WTC11 (cell line): Measurements from ENCODE around the gene BHLHE23. TPM values are rescaled to one million over a fixed set of nuclear protein-coding genes. Genes with fewer than 3 reads are reported as not detected.

ENCODE experiments used
- ATAC-seq: fragments of 200-7000 bp; cut with Tn5 transposase; 2 replicates; pipeline ENCODE4 v1.10.0; 2021; ENCODE audit warnings: mild to moderate bottlenecking, moderate library complexity
- CTCF ChIA-PET: fragments of 300-600 bp; sonication (Branson Sonifier 250); formaldehyde crosslinking; loops from one replicate; lab custom pipeline; 2021; ENCODE audit warnings: antibody characterized with exemption; lab: Charles Lee
- POLR2A ChIA-PET: fragments of 350-600 bp; sonication (Branson Sonifier 250); formaldehyde crosslinking; loops from one replicate; lab custom pipeline; 2021; ENCODE audit warnings: antibody characterized with exemption; lab: Charles Lee
- DNase-seq: peaks from one replicate; pipeline ENCODE4 v3.0.0; 2021; ENCODE audit warnings: low spot score
- H3K27ac Mint-ChIP-seq: 2 replicates; pipeline ENCODE4 v1.8.0; 2021; ENCODE audit warnings: mixed read lengths
- H3K27me3 Mint-ChIP-seq: 2 replicates; pipeline ENCODE4 v1.8.0; 2021; ENCODE audit warnings: low read depth, mild to moderate bottlenecking, moderate library complexity, mixed read lengths
- H3K36me3 Mint-ChIP-seq: 2 replicates; pipeline ENCODE4 v1.8.0; 2021; ENCODE audit warnings: mixed read lengths
- H3K4me1 Mint-ChIP-seq: 2 replicates; pipeline ENCODE4 v1.8.0; 2022; ENCODE audit warnings: mixed read lengths
- H3K4me3 Mint-ChIP-seq: 2 replicates; pipeline ENCODE4 v1.8.0; 2021; ENCODE audit warnings: mild to moderate bottlenecking, moderate library complexity, mixed read lengths
- H3K9me3 Mint-ChIP-seq: 2 replicates; pipeline ENCODE4 v1.8.0; 2021; ENCODE audit warnings: mixed read lengths
- EMX1 ChIP-seq: fragments of 250-450 bp; sonication (Bioruptor Pico); IDR thresholded peaks from 2 replicates; pipeline ENCODE4 v1.8.0; 2021; ENCODE audit warnings: mild to moderate bottlenecking
- FOXP1 ChIP-seq: sonication (generic); formaldehyde crosslinking; IDR thresholded peaks from 2 replicates; pipeline ENCODE4 v1.8.0; 2022; ENCODE audit warnings: missing genetic modification reagents, mild to moderate bottlenecking, moderate library complexity, borderline replicate concordance
- GTF2I ChIP-seq: fragments of 250-450 bp; sonication (Bioruptor Pico); conservative IDR thresholded peaks from 2 replicates; pipeline ENCODE4 v1.4.0; 2021; ENCODE audit warnings: mild to moderate bottlenecking
- MYBL2 ChIP-seq: sonication (generic); formaldehyde crosslinking; IDR thresholded peaks from 2 replicates; pipeline ENCODE4 v1.8.1; 2023; ENCODE audit warnings: mild to moderate bottlenecking, moderate library complexity, missing genetic modification reagents
- NFATC4 ChIP-seq: fragments of 250-450 bp; sonication (Bioruptor Pico); IDR thresholded peaks from 2 replicates; pipeline ENCODE4 v1.9.0; 2021; ENCODE audit warnings: mild to moderate bottlenecking
- NFE2L1 ChIP-seq: sonication (generic); formaldehyde crosslinking; IDR thresholded peaks from 2 replicates; pipeline ENCODE4 v1.8.1; 2023; ENCODE audit warnings: missing genetic modification reagents
- OVOL2 ChIP-seq: fragments of 250-450 bp; sonication (Bioruptor Pico); IDR thresholded peaks from 2 replicates; pipeline ENCODE4 v1.9.0; 2021; ENCODE audit warnings: mild to moderate bottlenecking, borderline replicate concordance
- ZNF263 ChIP-seq: sonication (generic); formaldehyde crosslinking; IDR thresholded peaks from 2 replicates; pipeline ENCODE4 v1.8.1; 2022; ENCODE audit warnings: low read depth, mild to moderate bottlenecking, moderate library complexity, missing genetic modification reagents
- ZNF281 ChIP-seq: sonication (generic); formaldehyde crosslinking; IDR thresholded peaks from 2 replicates; pipeline ENCODE4 v1.8.0; 2023; ENCODE audit warnings: mild to moderate bottlenecking, missing genetic modification reagents
- ZNF416 ChIP-seq: fragments of 250-450 bp; sonication (Bioruptor Pico); IDR thresholded peaks from 2 replicates; pipeline ENCODE4 v1.9.0; 2021; ENCODE audit warnings: mild to moderate bottlenecking, inconsistent platforms
- total RNA-seq: library from RNA; stranded (reverse); gene quantifications from 3 replicates; pipeline ENCODE4 v1.2.3, GENCODE V29; 2021
- TF ChIP-seq, protein P1 (sequence below): fragments of 250-450 bp; sonication (Bioruptor Pico); IDR thresholded peaks from 2 replicates; pipeline ENCODE4 v1.8.0; 2021; ENCODE audit warnings: mild to moderate bottlenecking
- TF ChIP-seq, protein P2 (sequence below): fragments of 250-450 bp; sonication (Bioruptor Pico); IDR thresholded peaks from 2 replicates; pipeline ENCODE4 v1.9.0; 2021; ENCODE audit warnings: mild to moderate bottlenecking

Gene BHLHE23
- total RNA-seq, 1 experiment from 2014 or later: 1.3 TPM

DNA sequence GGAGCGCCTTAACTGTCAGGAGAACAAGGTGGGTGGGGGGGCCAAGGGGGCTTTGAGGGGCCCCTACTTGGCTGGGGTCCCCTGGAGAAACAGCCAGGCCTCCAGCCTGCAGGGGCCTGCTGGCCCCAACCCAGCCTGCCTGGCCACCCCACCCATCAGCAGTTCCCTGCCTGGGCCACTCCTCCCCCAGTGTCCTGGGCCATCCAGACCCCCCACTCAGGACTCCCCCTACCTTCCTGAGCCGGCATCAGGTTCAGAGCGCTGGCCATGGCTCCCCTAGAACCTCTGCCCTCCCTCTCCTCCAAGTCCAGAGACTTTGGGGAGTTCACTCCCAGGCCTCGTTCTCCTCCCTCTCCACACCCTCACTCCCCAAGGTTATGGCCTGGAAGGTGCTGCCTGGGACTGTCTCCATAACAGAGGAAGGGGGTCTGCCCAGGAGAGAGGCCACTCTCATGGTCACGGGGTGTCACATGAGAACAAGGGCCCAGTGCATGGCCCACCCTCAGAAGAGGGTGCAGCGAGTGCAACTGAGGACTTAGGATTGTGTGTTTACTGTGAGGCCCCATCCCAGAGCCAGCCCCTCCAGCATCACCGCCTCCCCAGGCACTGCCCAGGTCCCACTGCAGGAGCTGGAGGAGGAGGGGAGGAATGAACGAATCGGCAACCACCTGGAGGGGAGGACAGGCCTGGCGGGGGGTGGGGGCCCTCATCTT is 48.2 kb downstream of the BHLHE23 start (continued):
- TF ChIP-seq FOXP1 (CRISPR knock-in tag): no peak
- TF ChIP-seq ZNF416 (CRISPR knock-in tag): no peak
- no peak for TF ChIP-seq NFE2L1 (CRISPR knock-in tag)
- TF ChIP-seq ZNF281 (CRISPR knock-in tag): no peak
- no peak for TF ChIP-seq ZNF263

- Mint-ChIP-seq H3K27ac (no peak overlapping the region), H3K4me1 (peaks cover 13% of the 10 kb centered on the region), H3K27me3 (no peaks in the 10 kb centered on the region), H3K9me3 (no peaks in the 10 kb centered on the region), H3K36me3 (peaks cover 8% of the 10 kb centered on the region; the same call in 1 of the 2 replicates), H3K4me3 (no peak overlapping the region)
- TF ChIP-seq GTF2I (no peak), EMX1 (no peak), FOXP1 (CRISPR knock-in tag) (no peak), NFATC4 (CRISPR knock-in tag) (no peak)
- TF ChIP-seq, protein P1, sequence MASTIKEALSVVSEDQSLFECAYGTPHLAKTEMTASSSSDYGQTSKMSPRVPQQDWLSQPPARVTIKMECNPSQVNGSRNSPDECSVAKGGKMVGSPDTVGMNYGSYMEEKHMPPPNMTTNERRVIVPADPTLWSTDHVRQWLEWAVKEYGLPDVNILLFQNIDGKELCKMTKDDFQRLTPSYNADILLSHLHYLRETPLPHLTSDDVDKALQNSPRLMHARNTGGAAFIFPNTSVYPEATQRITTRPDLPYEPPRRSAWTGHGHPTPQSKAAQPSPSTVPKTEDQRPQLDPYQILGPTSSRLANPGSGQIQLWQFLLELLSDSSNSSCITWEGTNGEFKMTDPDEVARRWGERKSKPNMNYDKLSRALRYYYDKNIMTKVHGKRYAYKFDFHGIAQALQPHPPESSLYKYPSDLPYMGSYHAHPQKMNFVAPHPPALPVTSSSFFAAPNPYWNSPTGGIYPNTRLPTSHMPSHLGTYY (CRISPR knock-in tag): no peak
- ATAC-seq: no peak
- ChIA-PET CTCF (interaction anchor here (1.1 kb wide), 1 partner anchor 16 kb away, joined by 7 read pairs; no protein-coding TSS in a partner anchor), POLR2A (no interaction called here)
- DNase-seq: no peak
These were observed 49.3 kb downstream of the BHLHE23 start for GRCh38 chr20:62957136-62958117.

- ChIA-PET CTCF (interaction anchor here (1.1 to 3.7 kb wide), 2 partner anchors 16 kb away, joined by 7 to 24 read pairs; no protein-coding TSS in a partner anchor), POLR2A (no interaction called here)
- ATAC-seq (no peak), DNase-seq (no peak)
- no peaks in the 10 kb centered on the region for H3K27me3 Mint-ChIP-seq
- peaks cover 17% of the 10 kb centered on the region for H3K4me1 Mint-ChIP-seq
- TF ChIP-seq, protein P2, sequence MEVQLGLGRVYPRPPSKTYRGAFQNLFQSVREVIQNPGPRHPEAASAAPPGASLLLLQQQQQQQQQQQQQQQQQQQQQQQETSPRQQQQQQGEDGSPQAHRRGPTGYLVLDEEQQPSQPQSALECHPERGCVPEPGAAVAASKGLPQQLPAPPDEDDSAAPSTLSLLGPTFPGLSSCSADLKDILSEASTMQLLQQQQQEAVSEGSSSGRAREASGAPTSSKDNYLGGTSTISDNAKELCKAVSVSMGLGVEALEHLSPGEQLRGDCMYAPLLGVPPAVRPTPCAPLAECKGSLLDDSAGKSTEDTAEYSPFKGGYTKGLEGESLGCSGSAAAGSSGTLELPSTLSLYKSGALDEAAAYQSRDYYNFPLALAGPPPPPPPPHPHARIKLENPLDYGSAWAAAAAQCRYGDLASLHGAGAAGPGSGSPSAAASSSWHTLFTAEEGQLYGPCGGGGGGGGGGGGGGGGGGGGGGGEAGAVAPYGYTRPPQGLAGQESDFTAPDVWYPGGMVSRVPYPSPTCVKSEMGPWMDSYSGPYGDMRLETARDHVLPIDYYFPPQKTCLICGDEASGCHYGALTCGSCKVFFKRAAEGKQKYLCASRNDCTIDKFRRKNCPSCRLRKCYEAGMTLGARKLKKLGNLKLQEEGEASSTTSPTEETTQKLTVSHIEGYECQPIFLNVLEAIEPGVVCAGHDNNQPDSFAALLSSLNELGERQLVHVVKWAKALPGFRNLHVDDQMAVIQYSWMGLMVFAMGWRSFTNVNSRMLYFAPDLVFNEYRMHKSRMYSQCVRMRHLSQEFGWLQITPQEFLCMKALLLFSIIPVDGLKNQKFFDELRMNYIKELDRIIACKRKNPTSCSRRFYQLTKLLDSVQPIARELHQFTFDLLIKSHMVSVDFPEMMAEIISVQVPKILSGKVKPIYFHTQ: no peak
- TF ChIP-seq OVOL2 (CRISPR knock-in tag) (no peak), MYBL2 (CRISPR knock-in tag) (no peak), GTF2I (no peak)
- H3K27ac Mint-ChIP-seq: peak overlapping the region; percentile 53; the same call in 1 of the 2 replicates
- H3K36me3 Mint-ChIP-seq: peaks cover 8% of the 10 kb centered on the region; the same call in 1 of the 2 replicates
- no peak overlapping the region for H3K4me3 Mint-ChIP-seq
- no peaks in the 10 kb centered on the region for H3K9me3 Mint-ChIP-seq
These were observed 50.2 kb downstream of the BHLHE23 start for GRCh38 chr20:62956387-62957135.

Other genes with a start within 250 kb of the BHLHE23 start
- 20.0 to 20.8 TPM (median 20.2 TPM) in 3 replicates for gene MRGBP, start 210.5 kb downstream of the BHLHE23 start, total RNA-seq
- gene OGFR, start 202.1 kb downstream of the BHLHE23 start, total RNA-seq: 32.5 to 43.3 TPM (median 33.8 TPM) in 3 replicates
- gene COL9A3, start 189.9 kb downstream of the BHLHE23 start, total RNA-seq: 115 to 136 TPM (median 123 TPM) in 3 replicates
- 19.7 to 20.4 TPM (median 20.3 TPM) in 3 replicates for gene TCFL5, start 145.1 kb downstream of the BHLHE23 start, total RNA-seq
- gene DIDO1, start 80.5 kb downstream of the BHLHE23 start, total RNA-seq: 69.3 to 87.3 TPM (median 71.6 TPM) in 3 replicates
- 56.2 to 70.2 TPM (median 56.6 TPM) in 3 replicates for gene GID8, start 68.8 kb downstream of the BHLHE23 start, total RNA-seq
- 26.2 to 41.7 TPM (median 30.8 TPM) in 3 replicates for gene SLC17A9, start 54.3 kb downstream of the BHLHE23 start, total RNA-seq
- gene YTHDF1, start 209.2 kb upstream of the BHLHE23 start, total RNA-seq: 50.2 to 61.3 TPM (median 51.3 TPM) in 3 replicates
- gene BIRC7, start 228.9 kb upstream of the BHLHE23 start, total RNA-seq: 0.17 to 0.23 TPM in 2 of 3 replicates, not detected in the other
- gene NKAIN4, start 247.5 kb upstream of the BHLHE23 start, total RNA-seq: 7.2 to 11.0 TPM (median 9.6 TPM) in 3 replicates